Activated CD8-positive, alpha-beta memory T cell treated with anti-CD3 and anti-CD28 coated beads for 48 hours (primary cell): ENCODE results near the gene TSPOAP1.

Experiments
- DNase-seq, 3 experiments: peaks; one replicate each; pipeline ENCODE4 v3.0.0-alpha.2; 2020; ENCODE audit warnings: low read depth in 2 of 3, low spot score in 2 of 3

Gene TSPOAP1

GRCh38 chr17:58317421-58318064 lies 11.1 kb downstream of the TSPOAP1 start:
- peak in 1 of 3 experiments; percentile 52 for DNase-seq

- DNase-seq, result no peak
Observed at GRCh38 chr17:58316260-58316960, 12.2 kb downstream of the TSPOAP1 start.

GRCh38 chr17:58315750-58316149 lies 12.8 kb downstream of the TSPOAP1 start:
- DNase-seq, result no peak

- DNase-seq, result no peak
Observed at GRCh38 chr17:58315281-58315711, 13.3 kb downstream of the TSPOAP1 start.

- no peak for DNase-seq
Observed at GRCh38 chr17:58314706-58315015, 13.9 kb downstream of the TSPOAP1 start.

GRCh38 chr17:58313815-58314705 lies 14.5 kb downstream of the TSPOAP1 start:
- no peak for DNase-seq

- DNase-seq, result no peak
Observed at GRCh38 chr17:58312829-58313228, 15.8 kb downstream of the TSPOAP1 start.

- DNase-seq, result no peak
Observed at GRCh38 chr17:58312021-58312630, 16.5 kb downstream of the TSPOAP1 start.

- no peak for DNase-seq
Observed at GRCh38 chr17:58311429-58311894, 17.1 kb downstream of the TSPOAP1 start.

- DNase-seq, result no peak
Observed at GRCh38 chr17:58310511-58311428, 17.8 kb downstream of the TSPOAP1 start.

GRCh38 chr17:58309918-58310259 lies 18.7 kb downstream of the TSPOAP1 start:
- no peak for DNase-seq

- no peak for DNase-seq
Observed at GRCh38 chr17:58308985-58309917, 19.3 kb downstream of the TSPOAP1 start.

GRCh38 chr17:58308173-58308984 lies 20.2 kb downstream of the TSPOAP1 start:
- no peak for DNase-seq

- no peak for DNase-seq
Observed at GRCh38 chr17:58307468-58308172, 21.0 kb downstream of the TSPOAP1 start.

- no peak for DNase-seq
Observed at GRCh38 chr17:58306131-58306951, 22.3 kb downstream of the TSPOAP1 start.

- no peak for DNase-seq
Observed at GRCh38 chr17:58305626-58306025, 23.0 kb downstream of the TSPOAP1 start.
